PC-9 (cell line): ENCODE results near the gene RNF186. TPM values are rescaled to one million over a fixed set of nuclear protein-coding genes. Genes with fewer than 3 reads are reported as not detected.

Experiments used
- BruUV-seq: library from RNA; stranded (reverse); fragments of 400-500 nt; replicated peaks from 2 replicates; lab custom pipeline; 2021; lab: Mats Ljungman, UMichigan
- CTCF ChIA-PET: fragments of 300-600 bp; sonication (Branson Sonifier 250); formaldehyde crosslinking; loops from one replicate; lab custom pipeline; 2022; ENCODE audit warnings: antibody characterized with exemption; lab: Charles Lee
- POLR2A ChIA-PET: fragments of 300-600 bp; sonication (Branson Sonifier 250); formaldehyde crosslinking; loops from one replicate; lab custom pipeline; 2022; ENCODE audit warnings: antibody characterized with exemption; ENCODE audit not compliant: unreplicated experiment; lab: Charles Lee
- DNase-seq, 2 experiments: peaks; one replicate each; pipeline versions ENCODE4 v3.0.0 to v3.0.0-alpha.2; 2015 to 2022; ENCODE audit warnings: mixed read lengths in 1 of 2
- H2AFZ ChIP-seq: fragments of 200-600 bp; sonication (generic); 2 replicates; pipeline ENCODE4 v1.8.1; 2017; ENCODE audit warnings: antibody characterized with exemption
- H3F3A ChIP-seq: fragments of 200-600 bp; sonication (generic); 2 replicates; pipeline ENCODE4 v1.8.1; 2017; ENCODE audit warnings: antibody characterized with exemption, mild to moderate bottlenecking, low read depth; ENCODE audit not compliant: insufficient read depth
- H3K27ac ChIP-seq: fragments of 200-600 bp; sonication (generic); 2 replicates; pipeline ENCODE4 v1.6.1; 2016; ENCODE audit warnings: mixed run types
- H3K27me3 ChIP-seq: fragments of 200-600 bp; sonication (generic); 2 replicates; pipeline ENCODE4 v1.6.1; 2016; ENCODE audit warnings: low read depth, mixed run types; ENCODE audit not compliant: insufficient read depth
- H3K36me3 ChIP-seq: fragments of 200-600 bp; sonication (generic); 2 replicates; pipeline ENCODE4 v1.6.1; 2016; ENCODE audit warnings: low read depth, mixed run types
- H3K4me1 ChIP-seq: fragments of 200-600 bp; sonication (generic); replicated peaks from 2 replicates; pipeline ENCODE4 v1.6.1; 2016; ENCODE audit warnings: mixed run types; ENCODE audit not compliant: insufficient read depth
- H3K4me2 ChIP-seq: fragments of 200-600 bp; sonication (generic); 2 replicates; pipeline ENCODE4 v1.6.1; 2017; ENCODE audit warnings: mixed run types
- H3K4me3 ChIP-seq: fragments of 200-600 bp; sonication (generic); 2 replicates; pipeline ENCODE4 v1.6.1; 2016; ENCODE audit warnings: mixed run types
- H3K79me2 ChIP-seq: fragments of 200-600 bp; sonication (generic); 2 replicates; pipeline ENCODE4 v1.6.1; 2017; ENCODE audit warnings: low read depth, mixed run types
- H3K9me2 ChIP-seq: fragments of 200-600 bp; sonication (generic); 2 replicates; pipeline ENCODE4 v1.8.1; 2017; ENCODE audit warnings: mild to moderate bottlenecking; ENCODE audit not compliant: insufficient read depth
- H3K9me3 ChIP-seq: fragments of 200-600 bp; sonication (generic); 2 replicates; pipeline ENCODE4 v1.8.1; 2016; ENCODE audit warnings: low read depth; ENCODE audit not compliant: insufficient read depth
- H4K20me1 ChIP-seq: fragments of 200-600 bp; sonication (generic); 2 replicates; pipeline ENCODE4 v1.8.1; 2017; ENCODE audit not compliant: insufficient read depth
- EZH2 ChIP-seq: fragments of 200-600 bp; sonication (generic); IDR thresholded peaks from 2 replicates; pipeline ENCODE4 v1.8.0; 2017; ENCODE audit warnings: antibody characterized with exemption, low read depth
- intact Hi-C: fragments of 100-400 bp; cut with micrococcal nuclease; formaldehyde crosslinking; loops from one replicate; pipeline ENCODE4 v1.10.0; 2022; ENCODE audit not compliant: unreplicated experiment
- total RNA-seq: library from RNA; stranded (reverse); gene quantifications from 2 replicates; pipeline ENCODE4 v1.2.3, GENCODE V29; 2021
- TF ChIP-seq, protein P1 (sequence below): fragments of 200-600 bp; sonication (generic); conservative IDR thresholded peaks from 2 replicates; pipeline ENCODE4 v1.6.1; 2017; ENCODE audit warnings: mixed run types, antibody characterized with exemption, mild to moderate bottlenecking, moderate library complexity

Gene RNF186
- total RNA-seq, 1 experiment from 2014 or later, result not detected

DNA sequence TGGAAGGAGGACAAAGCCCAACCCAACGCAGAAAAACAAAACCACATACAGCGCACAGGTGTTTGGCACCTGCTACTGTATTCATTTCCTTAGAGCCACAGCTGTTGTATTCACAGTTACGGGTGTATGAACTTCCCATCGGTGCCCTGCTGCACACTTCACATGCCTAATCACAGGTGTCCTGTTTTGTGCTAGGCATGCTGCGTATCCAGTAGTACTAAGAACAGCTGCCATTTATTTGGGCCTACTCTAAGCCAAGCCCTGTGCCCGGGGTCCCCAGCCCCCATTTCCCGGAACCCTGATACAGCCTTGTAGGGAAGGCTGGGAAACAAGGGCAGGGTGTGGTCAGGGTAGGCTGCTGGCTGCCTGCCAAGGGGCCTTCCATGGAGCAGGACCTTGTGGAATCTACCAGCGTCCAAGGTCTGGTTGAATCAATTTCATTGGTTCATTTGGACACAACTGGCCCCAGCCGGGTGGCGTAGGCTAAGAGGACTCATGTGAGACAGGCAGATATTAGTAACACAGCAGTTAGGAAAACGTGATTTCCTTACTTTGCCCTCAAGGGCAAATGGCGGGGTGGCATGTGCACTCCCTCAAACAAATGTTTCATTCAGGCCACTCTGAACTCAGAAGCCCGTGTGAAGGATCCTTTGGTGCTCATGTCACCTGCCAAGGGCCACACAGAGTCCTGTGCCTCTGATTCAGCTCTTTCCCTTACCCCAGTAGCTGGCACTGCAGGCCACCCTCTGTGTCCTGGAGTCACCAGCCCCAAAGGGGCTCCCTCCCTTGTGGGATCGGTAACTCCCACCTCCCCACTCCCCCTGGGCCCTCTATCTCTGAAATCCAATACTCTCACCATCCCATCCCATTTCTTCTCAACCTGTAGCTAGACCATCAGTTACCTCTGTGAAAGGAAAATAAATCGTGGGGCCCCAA lies 986 bp upstream of the RNF186 start:
- DNase-seq, result no peak
- intact Hi-C loops, result no loop called here
- no peaks in the 10 kb centered on the region for H3K9me3 ChIP-seq
- H4K20me1 ChIP-seq, result no peaks in the 10 kb centered on the region
- no peaks in the 10 kb centered on the region for H3K9me2 ChIP-seq
- H3K4me1 ChIP-seq, result no peaks in the 10 kb centered on the region
- H3K4me2 ChIP-seq, result no peak overlapping the region
- H3K79me2 ChIP-seq, result no peaks in the 10 kb centered on the region
- no peaks in the 10 kb centered on the region for H3K36me3 ChIP-seq
- BruUV-seq, result no TSS peak
- H3K27me3 ChIP-seq, result no peaks in the 10 kb centered on the region
- H2AFZ ChIP-seq, result no peak overlapping the region
- ChIA-PET CTCF (no interaction called here), POLR2A (no interaction called here)
- TF ChIP-seq EZH2, result no peak
- TF ChIP-seq, protein P1, sequence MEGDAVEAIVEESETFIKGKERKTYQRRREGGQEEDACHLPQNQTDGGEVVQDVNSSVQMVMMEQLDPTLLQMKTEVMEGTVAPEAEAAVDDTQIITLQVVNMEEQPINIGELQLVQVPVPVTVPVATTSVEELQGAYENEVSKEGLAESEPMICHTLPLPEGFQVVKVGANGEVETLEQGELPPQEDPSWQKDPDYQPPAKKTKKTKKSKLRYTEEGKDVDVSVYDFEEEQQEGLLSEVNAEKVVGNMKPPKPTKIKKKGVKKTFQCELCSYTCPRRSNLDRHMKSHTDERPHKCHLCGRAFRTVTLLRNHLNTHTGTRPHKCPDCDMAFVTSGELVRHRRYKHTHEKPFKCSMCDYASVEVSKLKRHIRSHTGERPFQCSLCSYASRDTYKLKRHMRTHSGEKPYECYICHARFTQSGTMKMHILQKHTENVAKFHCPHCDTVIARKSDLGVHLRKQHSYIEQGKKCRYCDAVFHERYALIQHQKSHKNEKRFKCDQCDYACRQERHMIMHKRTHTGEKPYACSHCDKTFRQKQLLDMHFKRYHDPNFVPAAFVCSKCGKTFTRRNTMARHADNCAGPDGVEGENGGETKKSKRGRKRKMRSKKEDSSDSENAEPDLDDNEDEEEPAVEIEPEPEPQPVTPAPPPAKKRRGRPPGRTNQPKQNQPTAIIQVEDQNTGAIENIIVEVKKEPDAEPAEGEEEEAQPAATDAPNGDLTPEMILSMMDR, result no peak
- no peak overlapping the region for H3K4me3 ChIP-seq
- H3K27ac ChIP-seq, result no peak overlapping the region
- no peaks in the 10 kb centered on the region for H3F3A ChIP-seq

DNA sequence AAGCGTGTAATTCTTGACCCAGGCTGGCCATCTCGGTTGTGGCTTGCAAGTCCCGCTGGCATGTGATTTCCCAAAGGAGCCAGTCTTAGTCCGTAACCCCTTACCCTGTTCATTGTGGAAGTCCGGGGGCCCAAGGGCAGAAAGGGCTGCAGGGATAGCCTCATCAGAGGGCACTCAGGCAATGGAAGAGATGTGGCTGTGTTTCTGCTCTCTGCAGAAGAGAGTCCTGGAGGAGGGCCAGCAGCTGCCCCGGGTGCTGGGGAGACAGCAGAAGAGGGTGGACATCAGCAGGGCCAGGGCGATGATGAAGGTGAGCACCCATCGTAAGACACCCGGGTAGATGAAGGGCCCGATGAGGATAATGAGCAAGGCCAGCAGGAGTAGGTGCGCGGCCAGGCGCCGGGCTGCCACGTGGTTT lies 830 bp downstream of the RNF186 start:
- CTCF ChIA-PET, result no interaction called here
- no peak overlapping the region for H3K4me2 ChIP-seq
- no peak overlapping the region for H3K4me3 ChIP-seq
- H2AFZ ChIP-seq, result no peak overlapping the region
- no peak for DNase-seq
- H3K79me2 ChIP-seq, result no peaks in the 10 kb centered on the region
- POLR2A ChIA-PET, result no interaction called here
- H3K9me2 ChIP-seq, result no peaks in the 10 kb centered on the region
- no peaks in the 10 kb centered on the region for H3K9me3 ChIP-seq
- intact Hi-C loops, result no loop called here
- H4K20me1 ChIP-seq, result no peaks in the 10 kb centered on the region
- H3K4me1 ChIP-seq, result no peaks in the 10 kb centered on the region; the same call in 1 of the 2 replicates
- no peaks in the 10 kb centered on the region for H3K36me3 ChIP-seq
- TF ChIP-seq, protein P1, result no peak
- TF ChIP-seq EZH2, result no peak
- no peak overlapping the region for H3K27ac ChIP-seq
- no TSS peak for BruUV-seq
- H3K27me3 ChIP-seq, result no peaks in the 10 kb centered on the region
- no peaks in the 10 kb centered on the region for H3F3A ChIP-seq

DNA sequence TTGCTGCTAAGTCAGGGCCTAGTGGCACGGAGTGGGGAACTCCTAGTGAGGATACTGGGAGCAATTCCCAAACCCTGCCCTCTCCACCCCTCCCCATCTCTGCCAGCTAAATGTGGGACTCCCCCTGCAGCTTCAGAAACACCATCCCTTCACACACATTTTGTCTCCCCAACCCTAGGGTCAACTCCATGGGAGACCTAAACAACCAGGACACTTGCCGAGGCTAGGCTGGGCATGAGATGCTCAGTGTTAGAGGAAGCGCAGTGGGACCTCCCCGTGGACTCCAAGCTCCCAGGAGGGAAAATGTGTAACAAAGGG lies 1.5 kb downstream of the RNF186 start:
- Histone ChIP-seq H3F3A (no peaks in the 10 kb centered on the region), H3K9me3 (no peaks in the 10 kb centered on the region), H3K4me1 (no peaks in the 10 kb centered on the region; the same call in 1 of the 2 replicates), H3K27me3 (no peaks in the 10 kb centered on the region), H3K79me2 (no peaks in the 10 kb centered on the region), H3K4me3 (no peak overlapping the region), H4K20me1 (no peaks in the 10 kb centered on the region), H3K9me2 (no peaks in the 10 kb centered on the region), H2AFZ (no peak overlapping the region), H3K4me2 (no peak overlapping the region), H3K36me3 (no peaks in the 10 kb centered on the region), H3K27ac (no peak overlapping the region)
- ChIA-PET CTCF (no interaction called here), POLR2A (no interaction called here)
- no TSS peak for BruUV-seq
- intact Hi-C loops, result no loop called here
- TF ChIP-seq, protein P1, result no peak
- TF ChIP-seq EZH2, result no peak
- no peak for DNase-seq
